Measurements from ENCODE around the gene SEMA3F. TPM values are rescaled to one million over a fixed set of nuclear protein-coding genes. Genes with fewer than 3 reads are reported as not detected.

Gene SEMA3F
- total RNA-seq, 6 donors from 2014 or later = 4.2 to 76.0 (median 27.5) TPM

GRCh38 chr3:50235716-50236483 is 80.8 kb downstream of the SEMA3F start, which contains the start of gene GNAI2:
TSS of gene GNAI2 (plus strand) at chr3:50236204. CDS start at chr3:50236336, 132 bp downstream.
- peak within 1 kb of the TSS; percentile 86 to 94 (median 90) for H3K4me3 ChIP-seq
- ATAC-seq (ENCODE audit: low FRiP score in 2 of 2) = peak; percentile 95 to 98
- peaks cover 0 to 15% (median 7%) of the 10 kb centered on the region in 4 donors for H3K36me3 ChIP-seq
- peak within 1 kb of the TSS; percentile 94 to 98 (median 95) for H3K27ac ChIP-seq
- peaks cover 39 to 51% (median 47%) of the 10 kb centered on the region in 4 donors for H3K4me1 ChIP-seq
- no peaks in the 10 kb centered on the region for H3K27me3 ChIP-seq
- peak; percentile 99 to 100 for DNase-seq
- TF ChIP-seq EP300 (IDR thresholded peaks at IDR 0.05) (no peak), POLR2AphosphoS5 (IDR thresholded peaks at IDR 0.05) (peak; percentile 90 to 99), POLR2A (IDR thresholded peaks at IDR 0.05) (peak in 3 of 4 donors; percentile 90 to 99 (median 94))
- TF ChIP-seq, protein P1, sequence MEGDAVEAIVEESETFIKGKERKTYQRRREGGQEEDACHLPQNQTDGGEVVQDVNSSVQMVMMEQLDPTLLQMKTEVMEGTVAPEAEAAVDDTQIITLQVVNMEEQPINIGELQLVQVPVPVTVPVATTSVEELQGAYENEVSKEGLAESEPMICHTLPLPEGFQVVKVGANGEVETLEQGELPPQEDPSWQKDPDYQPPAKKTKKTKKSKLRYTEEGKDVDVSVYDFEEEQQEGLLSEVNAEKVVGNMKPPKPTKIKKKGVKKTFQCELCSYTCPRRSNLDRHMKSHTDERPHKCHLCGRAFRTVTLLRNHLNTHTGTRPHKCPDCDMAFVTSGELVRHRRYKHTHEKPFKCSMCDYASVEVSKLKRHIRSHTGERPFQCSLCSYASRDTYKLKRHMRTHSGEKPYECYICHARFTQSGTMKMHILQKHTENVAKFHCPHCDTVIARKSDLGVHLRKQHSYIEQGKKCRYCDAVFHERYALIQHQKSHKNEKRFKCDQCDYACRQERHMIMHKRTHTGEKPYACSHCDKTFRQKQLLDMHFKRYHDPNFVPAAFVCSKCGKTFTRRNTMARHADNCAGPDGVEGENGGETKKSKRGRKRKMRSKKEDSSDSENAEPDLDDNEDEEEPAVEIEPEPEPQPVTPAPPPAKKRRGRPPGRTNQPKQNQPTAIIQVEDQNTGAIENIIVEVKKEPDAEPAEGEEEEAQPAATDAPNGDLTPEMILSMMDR (IDR thresholded peaks at IDR 0.05) = peak in 3 of 6 experiments; percentile 35 to 40 (median 36)
- H3K9me3 ChIP-seq = no peaks in the 10 kb centered on the region
- 0 to 2% methylated on average over 27 to 49 of the region's 75 CpGs for WGBS, 2 donors

DNA sequence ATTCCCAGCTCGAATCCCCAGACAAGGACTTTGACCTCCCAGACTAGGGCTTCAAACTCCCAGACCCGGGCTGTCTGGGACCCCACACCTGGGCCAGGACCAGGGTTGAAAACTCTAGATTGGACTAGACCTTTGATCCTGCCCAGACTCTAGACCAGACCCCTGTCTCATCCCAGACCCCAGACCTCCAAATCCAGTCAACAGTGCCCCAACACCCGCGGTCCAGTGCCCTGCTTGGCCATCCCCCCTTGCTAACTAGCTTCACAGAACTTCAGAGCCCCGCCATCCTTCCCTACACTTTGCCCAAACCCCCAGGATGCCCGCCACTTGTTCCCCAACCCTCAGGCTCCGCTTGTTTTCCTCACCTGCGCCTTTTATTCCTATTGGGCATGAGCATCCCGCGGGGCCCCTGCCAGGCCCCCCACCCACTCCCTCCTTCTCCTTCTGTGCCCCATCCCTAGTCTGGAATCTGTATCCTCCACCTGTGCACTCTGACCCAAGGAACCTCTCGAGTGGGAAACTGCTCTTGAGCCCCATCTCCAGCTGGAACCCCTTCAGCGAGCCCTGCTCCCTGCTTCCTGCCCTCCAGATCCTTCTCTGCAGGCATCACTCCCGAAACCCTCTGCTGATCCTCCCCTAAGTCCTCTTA is 81.5 kb downstream of the SEMA3F start:
- Histone ChIP-seq H3K4me3 (peak overlapping the region; percentile 86 to 94 (median 90)), H3K4me1 (peaks cover 46 to 57% (median 54%) of the 10 kb centered on the region in 4 donors), H3K27me3 (no peaks in the 10 kb centered on the region), H3K36me3 (peaks cover 0 to 17% (median 8%) of the 10 kb centered on the region in 4 donors), H3K9me3 (no peaks in the 10 kb centered on the region), H3K27ac (peak overlapping the region; percentile 94 to 98 (median 95))
- 0 to 1% methylated on average over 12 to 13 of the region's 13 CpGs for WGBS, 2 donors
- TF ChIP-seq EP300 (IDR thresholded peaks at IDR 0.05) (no peak), POLR2AphosphoS5 (IDR thresholded peaks at IDR 0.05) (no peak), POLR2A (IDR thresholded peaks at IDR 0.05) (no peak)
- TF ChIP-seq, protein P1 (IDR thresholded peaks at IDR 0.05) = no peak
- ATAC-seq (ENCODE audit: low FRiP score in 2 of 2) = no peak
- peak in 1 of 2 donors; percentile 45 for DNase-seq

DNA sequence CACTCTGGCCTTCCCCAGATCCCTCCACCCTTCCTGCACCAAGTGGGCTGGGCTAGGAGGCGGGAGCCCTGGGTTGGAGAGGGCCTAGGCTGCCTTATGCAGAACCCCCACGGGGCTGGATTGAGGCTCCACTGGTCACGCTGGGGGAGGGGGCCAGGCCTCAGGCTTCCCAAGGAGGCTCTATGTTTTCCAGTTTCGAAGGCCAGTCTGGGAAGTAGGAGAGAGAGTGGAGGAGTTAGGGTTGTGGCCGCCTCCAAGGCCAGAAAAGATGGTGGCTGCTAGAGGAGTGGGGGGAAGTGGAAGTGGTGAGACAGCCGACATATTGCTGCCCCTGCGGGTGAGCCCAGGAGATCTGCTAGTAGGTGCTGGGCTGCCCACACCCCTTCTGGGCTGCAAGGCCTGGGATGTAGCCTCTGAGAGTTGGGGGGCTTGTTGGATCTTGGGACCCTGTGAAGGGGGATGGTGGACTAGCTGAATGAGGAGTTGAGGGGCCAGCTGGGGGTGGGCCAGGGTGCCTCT is 82.1 kb downstream of the SEMA3F start:
- peak in 1 of 2 donors; percentile 12 for ATAC-seq (ENCODE audit: low FRiP score in 2 of 2)
- Histone ChIP-seq H3K36me3 (peaks cover 0 to 17% (median 8%) of the 10 kb centered on the region in 4 donors), H3K4me3 (peak overlapping the region; percentile 86 to 94 (median 90)), H3K4me1 (peaks cover 52 to 63% (median 60%) of the 10 kb centered on the region in 4 donors), H3K27ac (peak overlapping the region; percentile 94 to 98 (median 95)), H3K27me3 (no peaks in the 10 kb centered on the region), H3K9me3 (no peaks in the 10 kb centered on the region)
- peak in 1 of 2 donors; percentile 36 for DNase-seq
- WGBS, 2 donors = 2% methylated on average over 6 to 7 of the region's 7 CpGs
- TF ChIP-seq POLR2A (IDR thresholded peaks at IDR 0.05) = peak in 1 of 4 donors; percentile 18
- TF ChIP-seq, protein P1 (IDR thresholded peaks at IDR 0.05) = no peak

- Histone ChIP-seq H3K4me3 (peak overlapping the region; percentile 86 to 94 (median 90)), H3K9me3 (no peaks in the 10 kb centered on the region), H3K36me3 (peaks cover 0 to 17% (median 8%) of the 10 kb centered on the region in 4 donors), H3K4me1 (peaks cover 59 to 70% (median 68%) of the 10 kb centered on the region in 4 donors), H3K27ac (peak overlapping the region; percentile 94 to 98 (median 95)), H3K27me3 (no peaks in the 10 kb centered on the region)
- 0 to 1% methylated on average over 10 to 31 of the region's 31 CpGs for WGBS, 2 donors
- ATAC-seq (ENCODE audit: low FRiP score in 2 of 2) = peak; percentile 70 to 76
- TF ChIP-seq POLR2A (IDR thresholded peaks at IDR 0.05) (peak in 3 of 4 donors; percentile 55 to 82 (median 75)), POLR2AphosphoS5 (IDR thresholded peaks at IDR 0.05) (peak; percentile 93 to 94), EP300 (IDR thresholded peaks at IDR 0.05) (peak in 1 of 4 donors; percentile 30)
- TF ChIP-seq, protein P1 (IDR thresholded peaks at IDR 0.05) = no peak
- DNase-seq = peak; percentile 95
These were observed 82.8 kb downstream of the SEMA3F start for GRCh38 chr3:50237754-50238548.

Measured in upper lobe of left lung (tissue), 6 donors.